Activated T-helper 1 cell treated with Interleukin-2 at 50 U/mL for 16 hours (primary cell): ENCODE data around the gene UBE2E2.

Source experiments
- DNase-seq: peaks from one replicate; pipeline ENCODE4 v3.0.0-alpha.2; 2020; ENCODE audit warnings: low read depth

UBE2E2 gene

GRCh38 chr3:23440416-23441294 lies 237.5 kb downstream of the UBE2E2 start:
- no peak for DNase-seq

GRCh38 chr3:23442598-23443383 lies 239.7 kb downstream of the UBE2E2 start:
- no peak for DNase-seq

- no peak for DNase-seq
These were observed 241.3 kb downstream of the UBE2E2 start for GRCh38 chr3:23444386-23444785.

GRCh38 chr3:23446301-23446700 lies 243.2 kb downstream of the UBE2E2 start:
- no peak for DNase-seq

GRCh38 chr3:23448998-23449537 lies 245.9 kb downstream of the UBE2E2 start:
- DNase-seq = no peak

GRCh38 chr3:23450051-23450450 lies 246.9 kb downstream of the UBE2E2 start:
- DNase-seq = no peak

- no peak for DNase-seq
These were observed 247.7 kb downstream of the UBE2E2 start for GRCh38 chr3:23450806-23451205.

- no peak for DNase-seq
These were observed 249.3 kb downstream of the UBE2E2 start for GRCh38 chr3:23452408-23452807.

- DNase-seq = no peak
These were observed 252.0 kb downstream of the UBE2E2 start for GRCh38 chr3:23455084-23455483.

GRCh38 chr3:23455775-23456174 lies 252.6 kb downstream of the UBE2E2 start:
- DNase-seq = no peak

GRCh38 chr3:23457697-23458096 lies 254.6 kb downstream of the UBE2E2 start:
- no peak for DNase-seq

GRCh38 chr3:23459465-23459864 lies 256.3 kb downstream of the UBE2E2 start:
- DNase-seq = no peak

- no peak for DNase-seq
These were observed 256.9 kb downstream of the UBE2E2 start for GRCh38 chr3:23459889-23460546.

- no peak for DNase-seq
These were observed 257.9 kb downstream of the UBE2E2 start for GRCh38 chr3:23461069-23461468.

- no peak for DNase-seq
These were observed 260.7 kb downstream of the UBE2E2 start for GRCh38 chr3:23463791-23464190.

- no peak for DNase-seq
These were observed 262.4 kb downstream of the UBE2E2 start for GRCh38 chr3:23465569-23465968.

- no peak for DNase-seq
These were observed 265.1 kb downstream of the UBE2E2 start for GRCh38 chr3:23468203-23468602.

- DNase-seq = no peak
These were observed 271.6 kb downstream of the UBE2E2 start for GRCh38 chr3:23474580-23475357.

GRCh38 chr3:23475446-23475845 lies 272.3 kb downstream of the UBE2E2 start:
- DNase-seq = no peak

GRCh38 chr3:23479026-23479425 lies 275.9 kb downstream of the UBE2E2 start:
- DNase-seq = no peak

- DNase-seq = no peak
These were observed 276.6 kb downstream of the UBE2E2 start for GRCh38 chr3:23479615-23480328.
